SU-DHL-6 (cell line): ENCODE results near the gene CACNA1B.

ENCODE experiments used
- EZH2phosphoT487 ChIP-seq: fragments of 200-600 bp; sonication (generic), shearing (Covaris generic); conservative IDR thresholded peaks from 2 replicates; pipeline ENCODE4 v1.6.1; 2018; ENCODE audit warnings: mild to moderate bottlenecking, antibody characterized with exemption, low read length, moderate library complexity, mixed read lengths
- TF ChIP-seq, protein P1 (sequence below): fragments of 200-600 bp; sonication (generic); IDR thresholded peaks from one replicate; pipeline ENCODE4 v1.5.1; 2017; ENCODE audit warnings: antibody characterized with exemption, mild to moderate bottlenecking, low read length, moderate library complexity; ENCODE audit not compliant: insufficient read depth, poor library complexity, severe bottlenecking

- TF ChIP-seq, protein P1, sequence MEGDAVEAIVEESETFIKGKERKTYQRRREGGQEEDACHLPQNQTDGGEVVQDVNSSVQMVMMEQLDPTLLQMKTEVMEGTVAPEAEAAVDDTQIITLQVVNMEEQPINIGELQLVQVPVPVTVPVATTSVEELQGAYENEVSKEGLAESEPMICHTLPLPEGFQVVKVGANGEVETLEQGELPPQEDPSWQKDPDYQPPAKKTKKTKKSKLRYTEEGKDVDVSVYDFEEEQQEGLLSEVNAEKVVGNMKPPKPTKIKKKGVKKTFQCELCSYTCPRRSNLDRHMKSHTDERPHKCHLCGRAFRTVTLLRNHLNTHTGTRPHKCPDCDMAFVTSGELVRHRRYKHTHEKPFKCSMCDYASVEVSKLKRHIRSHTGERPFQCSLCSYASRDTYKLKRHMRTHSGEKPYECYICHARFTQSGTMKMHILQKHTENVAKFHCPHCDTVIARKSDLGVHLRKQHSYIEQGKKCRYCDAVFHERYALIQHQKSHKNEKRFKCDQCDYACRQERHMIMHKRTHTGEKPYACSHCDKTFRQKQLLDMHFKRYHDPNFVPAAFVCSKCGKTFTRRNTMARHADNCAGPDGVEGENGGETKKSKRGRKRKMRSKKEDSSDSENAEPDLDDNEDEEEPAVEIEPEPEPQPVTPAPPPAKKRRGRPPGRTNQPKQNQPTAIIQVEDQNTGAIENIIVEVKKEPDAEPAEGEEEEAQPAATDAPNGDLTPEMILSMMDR: no peak
- TF ChIP-seq EZH2phosphoT487: no peak
Observed at GRCh38 chr9:137982200-137982599, 104.6 kb downstream of the CACNA1B start.
